ENCODE measurements around the gene CAPSL. TPM values are rescaled to one million over a fixed set of nuclear protein-coding genes. Genes with fewer than 3 reads are reported as not detected.

Gene CAPSL
- total and polyA plus RNA-seq, 9 of the 15 experiments (the other 6 are each of a cell fraction or from before 2014, with no cell fraction given) = not detected

DNA sequence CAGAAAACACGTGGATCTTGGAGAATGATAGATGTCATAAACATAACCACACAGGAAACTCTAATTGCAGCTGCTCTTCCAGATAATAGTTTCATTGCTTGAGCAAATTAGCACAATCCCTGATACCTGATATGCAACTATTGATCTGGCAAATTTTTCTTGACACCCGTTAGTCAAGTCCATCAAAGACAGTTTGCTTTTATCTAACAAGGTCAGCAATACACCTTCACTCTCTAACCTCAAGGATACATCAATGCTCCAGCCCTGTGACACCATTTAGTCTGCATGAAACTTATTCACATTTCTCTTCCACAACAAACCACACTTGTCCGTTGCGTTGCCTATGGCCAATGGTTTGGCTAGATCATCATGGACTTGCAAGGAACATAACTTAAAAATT, 36.1 kb upstream of the CAPSL start (continued):
- TF ChIP-seq, protein P1, sequence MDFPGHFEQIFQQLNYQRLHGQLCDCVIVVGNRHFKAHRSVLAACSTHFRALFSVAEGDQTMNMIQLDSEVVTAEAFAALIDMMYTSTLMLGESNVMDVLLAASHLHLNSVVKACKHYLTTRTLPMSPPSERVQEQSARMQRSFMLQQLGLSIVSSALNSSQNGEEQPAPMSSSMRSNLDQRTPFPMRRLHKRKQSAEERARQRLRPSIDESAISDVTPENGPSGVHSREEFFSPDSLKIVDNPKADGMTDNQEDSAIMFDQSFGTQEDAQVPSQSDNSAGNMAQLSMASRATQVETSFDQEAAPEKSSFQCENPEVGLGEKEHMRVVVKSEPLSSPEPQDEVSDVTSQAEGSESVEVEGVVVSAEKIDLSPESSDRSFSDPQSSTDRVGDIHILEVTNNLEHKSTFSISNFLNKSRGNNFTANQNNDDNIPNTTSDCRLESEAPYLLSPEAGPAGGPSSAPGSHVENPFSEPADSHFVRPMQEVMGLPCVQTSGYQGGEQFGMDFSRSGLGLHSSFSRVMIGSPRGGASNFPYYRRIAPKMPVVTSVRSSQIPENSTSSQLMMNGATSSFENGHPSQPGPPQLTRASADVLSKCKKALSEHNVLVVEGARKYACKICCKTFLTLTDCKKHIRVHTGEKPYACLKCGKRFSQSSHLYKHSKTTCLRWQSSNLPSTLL (IDR thresholded peaks at IDR 0.05) = no peak

DNA sequence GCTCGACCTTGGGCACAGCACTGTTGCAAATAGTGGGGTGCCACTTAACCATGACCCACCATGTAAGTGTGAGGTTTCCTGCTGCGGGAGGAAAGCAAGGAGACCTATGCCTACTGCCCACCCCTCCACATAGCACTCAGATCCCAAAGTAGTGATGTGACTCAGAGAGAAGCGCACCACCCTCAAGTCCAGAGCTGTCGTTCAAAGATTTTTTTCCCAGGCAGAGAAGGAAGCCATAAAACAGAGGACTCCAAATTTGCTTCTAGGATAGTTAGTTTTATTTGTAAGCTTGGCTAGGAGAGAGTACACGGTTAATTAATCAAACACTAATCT, 33.4 kb upstream of the CAPSL start:
- Histone ChIP-seq H2AFZ (ENCODE audit: low read depth, low read length) (no peak overlapping the region), H3K79me2 (ENCODE audit: control insufficient read depth, insufficient read depth, low read length) (no peaks in the 10 kb centered on the region), H3K9me1 (ENCODE audit: control insufficient read depth, insufficient read depth, low read length) (no peaks in the 10 kb centered on the region), H3K27ac (ENCODE audit: extremely low read depth, low read depth, low read length) (no peak overlapping the region), H3K9me3 (replicated peaks; ENCODE audit: control insufficient read depth, insufficient read depth, low read depth, low read length) (no peaks in the 10 kb centered on the region), H3K4me1 (replicated peaks in 1 of 2; ENCODE audit: control insufficient read depth in 2 of 2, insufficient read depth in 2 of 2, low read length in 2 of 2) (no peaks in the 10 kb centered on the region), H4K20me1 (replicated peaks; ENCODE audit: control insufficient read depth, insufficient read depth, low read length) (no peaks in the 10 kb centered on the region), H3K36me3 (ENCODE audit: control insufficient read depth, insufficient read depth, low read length) (no peaks in the 10 kb centered on the region), H3K27me3 (ENCODE audit: control insufficient read depth in 2 of 2, insufficient read depth in 2 of 2, low read length in 2 of 2) (no peaks in the 10 kb centered on the region; a peak in 1 of 5 replicates), H3K4me2 (ENCODE audit: insufficient read depth, low read length) (no peak overlapping the region), H3K4me3 (no peak overlapping the region), H3K9ac (ENCODE audit: insufficient read depth in 1 of 2, low read depth in 2 of 2, low read length in 2 of 2) (no peak overlapping the region)
- ATAC-seq = no peak
- in situ Hi-C loops (cut with MboI) = no loop called here
- BruUV-seq (replicated peaks) = no TSS peak
- DNase-seq (ENCODE audit: extremely low read depth in 1 of 4, low spot score in 3 of 4) = no peak
- intact Hi-C loops (cut with micrococcal nuclease) = no loop called here
- no peak for FAIRE-seq
- ChIA-PET POLR2A (no interaction called here), CTCF (ENCODE audit: low intra/inter-chr PET ratio) (no interaction called here)
- WGBS (ENCODE audit: insufficient coverage, low coverage, missing lambda C conversion rate) = 4% methylated on average over 5 of the region's 5 CpGs
- TF ChIP-seq TEAD2 (tag; IDR thresholded peaks at IDR 0.05) (no peak), SMAD3 (CRISPR knock-in tag; conservative IDR thresholded peaks at IDR 0.05) (no peak), NCOA4 (IDR thresholded peaks at IDR 0.05; ENCODE audit: partially characterized antibody) (no peak), MED1 (CRISPR knock-in tag; IDR thresholded peaks at IDR 0.05; ENCODE audit: borderline replicate concordance) (no peak), NR2C1 (IDR thresholded peaks at IDR 0.05) (no peak), NR2C1 (tag; IDR thresholded peaks at IDR 0.05) (no peak), ZNF12 (CRISPR knock-in tag; IDR thresholded peaks at IDR 0.05) (no peak), TFAM (CRISPR knock-in tag; conservative IDR thresholded peaks at IDR 0.05) (no peak), DDX20 (tag; IDR thresholded peaks at IDR 0.05; ENCODE audit: low read depth) (no peak)
- TF ChIP-seq, protein P2, sequence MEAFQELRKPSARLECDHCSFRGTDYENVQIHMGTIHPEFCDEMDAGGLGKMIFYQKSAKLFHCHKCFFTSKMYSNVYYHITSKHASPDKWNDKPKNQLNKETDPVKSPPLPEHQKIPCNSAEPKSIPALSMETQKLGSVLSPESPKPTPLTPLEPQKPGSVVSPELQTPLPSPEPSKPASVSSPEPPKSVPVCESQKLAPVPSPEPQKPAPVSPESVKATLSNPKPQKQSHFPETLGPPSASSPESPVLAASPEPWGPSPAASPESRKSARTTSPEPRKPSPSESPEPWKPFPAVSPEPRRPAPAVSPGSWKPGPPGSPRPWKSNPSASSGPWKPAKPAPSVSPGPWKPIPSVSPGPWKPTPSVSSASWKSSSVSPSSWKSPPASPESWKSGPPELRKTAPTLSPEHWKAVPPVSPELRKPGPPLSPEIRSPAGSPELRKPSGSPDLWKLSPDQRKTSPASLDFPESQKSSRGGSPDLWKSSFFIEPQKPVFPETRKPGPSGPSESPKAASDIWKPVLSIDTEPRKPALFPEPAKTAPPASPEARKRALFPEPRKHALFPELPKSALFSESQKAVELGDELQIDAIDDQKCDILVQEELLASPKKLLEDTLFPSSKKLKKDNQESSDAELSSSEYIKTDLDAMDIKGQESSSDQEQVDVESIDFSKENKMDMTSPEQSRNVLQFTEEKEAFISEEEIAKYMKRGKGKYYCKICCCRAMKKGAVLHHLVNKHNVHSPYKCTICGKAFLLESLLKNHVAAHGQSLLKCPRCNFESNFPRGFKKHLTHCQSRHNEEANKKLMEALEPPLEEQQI (IDR thresholded peaks at IDR 0.05) = no peak
- TF ChIP-seq, protein P3, sequence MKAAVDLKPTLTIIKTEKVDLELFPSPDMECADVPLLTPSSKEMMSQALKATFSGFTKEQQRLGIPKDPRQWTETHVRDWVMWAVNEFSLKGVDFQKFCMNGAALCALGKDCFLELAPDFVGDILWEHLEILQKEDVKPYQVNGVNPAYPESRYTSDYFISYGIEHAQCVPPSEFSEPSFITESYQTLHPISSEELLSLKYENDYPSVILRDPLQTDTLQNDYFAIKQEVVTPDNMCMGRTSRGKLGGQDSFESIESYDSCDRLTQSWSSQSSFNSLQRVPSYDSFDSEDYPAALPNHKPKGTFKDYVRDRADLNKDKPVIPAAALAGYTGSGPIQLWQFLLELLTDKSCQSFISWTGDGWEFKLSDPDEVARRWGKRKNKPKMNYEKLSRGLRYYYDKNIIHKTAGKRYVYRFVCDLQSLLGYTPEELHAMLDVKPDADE (conservative IDR thresholded peaks at IDR 0.05; ENCODE audit: control insufficient read depth, low read depth, low read length) = no peak
- TF ChIP-seq, protein P4, sequence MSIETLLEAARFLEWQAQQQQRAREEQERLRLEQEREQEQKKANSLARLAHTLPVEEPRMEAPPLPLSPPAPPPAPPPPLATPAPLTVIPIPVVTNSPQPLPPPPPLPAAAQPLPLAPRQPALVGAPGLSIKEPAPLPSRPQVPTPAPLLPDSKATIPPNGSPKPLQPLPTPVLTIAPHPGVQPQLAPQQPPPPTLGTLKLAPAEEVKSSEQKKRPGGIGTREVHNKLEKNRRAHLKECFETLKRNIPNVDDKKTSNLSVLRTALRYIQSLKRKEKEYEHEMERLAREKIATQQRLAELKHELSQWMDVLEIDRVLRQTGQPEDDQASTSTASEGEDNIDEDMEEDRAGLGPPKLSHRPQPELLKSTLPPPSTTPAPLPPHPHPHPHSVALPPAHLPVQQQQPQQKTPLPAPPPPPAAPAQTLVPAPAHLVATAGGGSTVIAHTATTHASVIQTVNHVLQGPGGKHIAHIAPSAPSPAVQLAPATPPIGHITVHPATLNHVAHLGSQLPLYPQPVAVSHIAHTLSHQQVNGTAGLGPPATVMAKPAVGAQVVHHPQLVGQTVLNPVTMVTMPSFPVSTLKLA (conservative IDR thresholded peaks at IDR 0.05) = no peak
- TF ChIP-seq, protein P5, sequence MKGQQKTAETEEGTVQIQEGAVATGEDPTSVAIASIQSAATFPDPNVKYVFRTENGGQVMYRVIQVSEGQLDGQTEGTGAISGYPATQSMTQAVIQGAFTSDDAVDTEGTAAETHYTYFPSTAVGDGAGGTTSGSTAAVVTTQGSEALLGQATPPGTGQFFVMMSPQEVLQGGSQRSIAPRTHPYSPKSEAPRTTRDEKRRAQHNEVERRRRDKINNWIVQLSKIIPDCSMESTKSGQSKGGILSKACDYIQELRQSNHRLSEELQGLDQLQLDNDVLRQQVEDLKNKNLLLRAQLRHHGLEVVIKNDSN (CRISPR knock-in tag; IDR thresholded peaks at IDR 0.05) = no peak
